HG03469 (cell line): ENCODE data around the gene MPV17.
"Not testable (repeated sequence)": the region's sequence is repeated elsewhere in the genome, so short reads cannot be mapped to it uniquely, and the experiment has no call there.

Experiments used
- ATAC-seq: cut with Tn5 transposase; IDR thresholded peaks from one replicate; pipeline ENCODE4 v1.9.1; 2021; ENCODE audit warnings: mild to moderate bottlenecking, moderate library complexity, moderate number of reproducible peaks; ENCODE audit not compliant: unreplicated experiment

MPV17 gene

DNA sequence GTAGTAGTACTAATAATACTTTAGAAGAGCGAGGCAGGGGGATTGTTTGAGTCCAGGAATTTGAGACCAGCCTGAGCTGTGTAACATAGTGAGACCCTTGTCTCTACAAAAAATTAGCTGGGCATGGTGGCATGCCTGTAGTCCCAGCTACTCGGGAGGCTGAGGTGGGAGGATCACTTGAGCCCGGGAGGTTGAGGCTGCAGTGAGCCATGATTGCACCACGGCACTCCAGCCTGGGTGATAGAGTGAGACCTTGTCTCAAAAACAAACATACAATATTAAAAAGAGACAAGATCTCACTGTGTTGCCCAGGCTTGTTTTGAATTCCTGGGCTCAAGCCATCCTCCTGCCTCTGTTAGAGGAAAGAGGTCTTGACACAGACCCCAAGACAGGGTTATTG lies 22.3 kb downstream of the MPV17 start:
- not testable (repeated sequence) for ATAC-seq

DNA sequence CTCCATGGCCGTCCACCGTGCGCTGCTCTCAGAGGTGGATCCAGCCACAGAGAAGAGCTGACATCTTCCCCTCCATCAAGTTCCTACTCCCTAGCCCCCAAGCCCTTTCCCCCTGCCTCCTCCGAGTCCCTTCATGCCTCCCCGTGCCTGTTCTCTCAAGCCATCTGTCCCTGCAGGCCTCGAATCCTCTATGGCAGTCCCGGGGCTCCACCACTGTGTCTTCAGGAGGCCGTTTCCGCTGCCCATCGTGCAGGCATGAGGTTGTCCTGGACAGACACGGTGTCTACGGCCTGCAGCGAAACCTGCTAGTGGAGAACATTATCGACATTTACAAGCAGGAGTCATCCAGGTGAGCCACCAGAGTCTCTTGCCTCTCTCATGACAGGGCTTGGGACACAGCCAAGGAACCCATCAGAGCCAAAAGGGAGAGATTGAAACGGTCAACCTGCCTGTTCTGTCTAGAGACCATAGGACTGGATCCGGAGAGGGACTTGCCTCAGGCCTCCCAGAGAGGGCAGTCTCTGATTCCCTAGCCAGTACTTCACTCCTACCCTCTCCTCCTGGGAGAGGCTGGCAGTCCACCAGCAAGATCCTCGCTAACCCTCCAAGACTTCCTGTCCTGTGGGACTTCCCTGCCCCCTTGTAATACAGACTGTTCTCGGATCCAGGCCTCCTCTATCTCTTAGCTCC lies 24.4 kb downstream of the MPV17 start:
- no peak for ATAC-seq

DNA sequence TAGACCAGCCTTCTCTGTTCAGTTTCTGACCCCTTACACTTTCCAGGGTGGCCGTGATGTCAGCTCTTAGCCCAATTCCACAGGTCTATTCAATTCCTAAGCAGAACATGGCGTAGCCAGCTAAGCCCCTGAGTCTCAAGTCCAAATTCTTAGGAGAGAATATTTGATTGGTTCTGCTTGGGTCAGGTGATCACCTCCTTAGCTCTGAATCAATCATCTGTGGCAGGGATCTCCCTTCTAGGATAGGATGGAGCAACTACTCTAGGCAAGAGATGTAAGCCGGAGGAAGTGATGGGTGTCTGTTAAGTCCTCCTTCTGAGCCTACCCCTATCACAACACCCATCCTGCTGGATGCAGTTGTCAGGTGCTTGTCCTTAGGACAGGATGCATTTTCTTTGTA lies 25.7 kb downstream of the MPV17 start:
- no peak for ATAC-seq

DNA sequence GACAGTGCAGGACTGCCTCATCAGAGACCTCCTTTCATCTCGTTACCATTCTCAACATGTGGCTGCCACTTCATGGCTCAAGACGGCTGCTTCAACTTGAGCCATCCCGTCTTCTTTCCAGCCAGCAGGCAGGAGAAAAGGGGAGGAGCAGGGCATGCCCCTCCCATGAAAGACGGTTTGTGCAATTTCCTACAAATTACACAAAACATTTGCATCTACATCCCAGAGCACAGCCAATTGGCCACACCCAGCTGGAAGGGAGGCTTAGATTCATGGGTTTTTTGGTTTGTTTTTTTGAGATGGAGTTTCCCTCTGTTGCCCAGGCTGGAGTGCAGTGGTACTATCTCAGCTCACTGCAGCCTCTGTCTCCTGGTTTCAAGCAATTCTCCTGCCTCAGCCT lies 26.4 kb downstream of the MPV17 start:
- ATAC-seq = no peak

GRCh38 chr2:27294928-27295327 lies 28.0 kb downstream of the MPV17 start:
- no peak for ATAC-seq

- ATAC-seq = no peak
These were observed 31.0 kb downstream of the MPV17 start for GRCh38 chr2:27291865-27292264.

- no peak for ATAC-seq
These were observed 32.3 kb downstream of the MPV17 start for GRCh38 chr2:27290549-27290948.

DNA sequence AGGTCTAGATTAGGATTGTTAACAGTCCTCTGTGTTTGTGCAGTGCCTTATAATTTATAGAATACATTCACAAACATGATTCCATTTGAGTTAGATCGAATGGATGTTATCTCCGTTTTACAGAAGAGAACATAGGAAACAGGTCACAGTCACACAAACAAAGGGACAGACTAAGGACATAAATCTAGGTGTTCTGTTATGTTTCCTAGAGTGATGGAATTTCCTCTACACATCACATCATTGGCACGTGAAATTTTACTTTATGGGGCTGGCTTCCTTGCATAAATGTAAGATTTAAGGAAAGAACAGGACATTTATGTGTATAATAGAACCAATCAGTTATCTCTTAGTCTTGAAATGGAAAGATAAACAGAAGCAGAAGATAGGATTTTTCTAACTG lies 34.3 kb downstream of the MPV17 start:
- no peak for ATAC-seq

DNA sequence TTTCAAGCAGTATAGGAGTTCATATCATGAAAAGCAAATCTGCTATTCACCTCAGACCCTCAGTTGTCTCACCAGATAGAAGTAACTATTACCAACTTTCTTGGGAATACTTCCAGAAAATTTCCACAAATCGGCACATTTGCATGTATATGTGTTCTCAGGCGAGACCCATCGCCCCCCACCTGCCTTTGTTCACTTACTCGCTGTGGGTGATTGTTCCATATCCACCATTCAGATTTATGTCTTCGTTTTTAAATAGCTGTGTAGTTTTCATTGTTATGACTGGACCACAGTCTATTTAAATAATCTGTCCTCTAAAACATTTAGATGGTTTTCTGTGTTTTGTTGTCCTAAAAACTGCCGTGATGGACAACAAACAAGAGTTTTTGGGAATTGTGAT lies 37.4 kb downstream of the MPV17 start:
- ATAC-seq = no peak

DNA sequence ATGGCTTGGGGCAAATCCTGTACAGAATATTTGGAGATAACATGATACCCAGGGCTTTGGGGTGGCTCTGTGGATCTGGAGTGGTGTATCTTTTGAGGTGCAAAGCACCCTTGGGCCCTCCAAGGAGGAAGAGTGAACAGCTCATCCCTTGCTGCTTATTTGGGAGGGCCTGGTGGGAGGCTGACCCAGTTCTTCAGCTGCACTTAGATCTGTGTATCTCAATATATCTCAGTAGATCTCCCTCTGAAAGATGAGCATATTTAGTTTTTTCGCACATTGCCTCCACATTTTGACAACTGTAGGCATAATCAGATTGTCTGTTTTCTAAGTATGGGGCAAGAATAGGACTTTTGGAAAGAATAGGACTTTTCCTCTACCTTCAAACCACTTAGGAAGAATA lies 37.9 kb downstream of the MPV17 start:
- no peak for ATAC-seq

GRCh38 chr2:27282892-27283291 lies 40.0 kb downstream of the MPV17 start:
- no peak for ATAC-seq

- no peak for ATAC-seq
These were observed 40.9 kb downstream of the MPV17 start, which contains the start of gene TRIM54 for GRCh38 chr2:27281855-27282559. TRIM54 (plus strand) TSS chr2:27282429; CDS start chr2:27282732, 303 bp downstream.

GRCh38 chr2:27281442-27281841 lies 41.5 kb downstream of the MPV17 start:
- no peak for ATAC-seq

DNA sequence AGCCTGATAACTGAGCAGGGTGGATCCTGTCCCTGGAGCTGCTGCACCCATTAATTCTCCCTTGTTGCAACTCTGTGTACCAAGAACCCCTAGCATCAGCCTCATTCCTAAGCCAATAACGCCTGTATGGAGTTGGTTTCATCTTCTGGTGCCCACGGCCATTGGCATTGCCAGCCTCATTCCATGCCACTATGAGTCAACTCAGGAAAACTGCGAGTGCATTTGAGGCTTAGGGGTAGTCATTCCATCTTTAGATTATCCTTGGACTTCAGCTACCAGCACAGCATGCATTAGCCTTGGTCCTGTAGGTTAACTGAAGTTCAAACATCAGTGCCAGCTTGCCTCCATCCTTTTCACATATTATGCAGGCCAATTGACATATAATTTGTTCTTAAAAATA lies 42.1 kb downstream of the MPV17 start:
- ATAC-seq = no peak

- no peak for ATAC-seq
These were observed 44.9 kb downstream of the MPV17 start for GRCh38 chr2:27278010-27278409.

GRCh38 chr2:27275211-27276150 lies 47.4 kb downstream of the MPV17 start, which contains the start of gene DNAJC5G:
DNAJC5G (plus strand) TSS chr2:27275433; CDS start chr2:27276729, 1,296 bp downstream.
- ATAC-seq = no peak

DNA sequence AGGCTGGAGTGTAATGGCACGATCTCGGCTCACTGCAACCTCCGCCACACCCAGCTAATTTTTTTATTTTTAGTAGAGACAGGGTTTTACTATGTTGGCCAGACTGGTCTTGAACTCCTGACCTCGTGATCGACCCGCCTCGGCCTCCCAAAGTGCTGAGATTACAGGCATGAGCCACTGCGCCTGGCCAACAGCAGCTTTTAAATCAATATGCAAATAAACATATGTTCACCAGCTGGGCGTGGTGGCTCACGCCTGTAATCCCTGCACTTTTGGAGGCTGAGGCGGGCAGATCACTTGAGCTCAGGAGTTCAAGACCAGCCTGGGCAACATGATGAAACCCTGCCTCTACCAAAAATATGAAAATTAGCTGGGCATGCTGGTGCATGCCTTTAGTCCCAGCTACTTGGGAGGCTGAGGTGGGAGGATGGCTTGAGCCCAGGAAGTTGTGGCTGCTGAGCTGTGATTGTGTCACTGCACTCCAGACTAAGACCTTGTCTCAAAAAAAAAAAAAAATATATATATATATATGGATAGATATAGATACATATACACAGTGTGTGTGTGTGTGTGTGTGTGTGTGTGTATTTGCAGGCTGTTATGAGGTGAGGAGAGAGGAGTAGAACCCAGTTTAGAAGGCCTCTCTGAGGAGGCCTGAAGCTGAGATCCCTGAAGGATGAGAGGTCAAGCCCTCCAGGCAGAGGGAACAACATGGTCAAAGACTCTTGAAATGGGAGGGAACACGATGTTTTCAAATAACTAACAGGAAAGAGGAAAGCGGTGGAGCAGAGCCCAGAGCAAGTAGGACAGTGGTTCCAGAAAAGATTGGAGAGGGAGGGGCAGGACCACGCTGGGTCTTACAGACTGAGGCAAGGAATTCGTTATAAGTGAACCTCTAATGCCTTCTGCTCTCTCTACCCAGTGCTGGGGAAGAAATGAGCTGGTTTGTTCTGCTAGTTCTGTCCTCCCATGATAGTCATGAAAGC lies 50.1 kb downstream of the MPV17 start:
- ATAC-seq = not testable (repeated sequence)

DNA sequence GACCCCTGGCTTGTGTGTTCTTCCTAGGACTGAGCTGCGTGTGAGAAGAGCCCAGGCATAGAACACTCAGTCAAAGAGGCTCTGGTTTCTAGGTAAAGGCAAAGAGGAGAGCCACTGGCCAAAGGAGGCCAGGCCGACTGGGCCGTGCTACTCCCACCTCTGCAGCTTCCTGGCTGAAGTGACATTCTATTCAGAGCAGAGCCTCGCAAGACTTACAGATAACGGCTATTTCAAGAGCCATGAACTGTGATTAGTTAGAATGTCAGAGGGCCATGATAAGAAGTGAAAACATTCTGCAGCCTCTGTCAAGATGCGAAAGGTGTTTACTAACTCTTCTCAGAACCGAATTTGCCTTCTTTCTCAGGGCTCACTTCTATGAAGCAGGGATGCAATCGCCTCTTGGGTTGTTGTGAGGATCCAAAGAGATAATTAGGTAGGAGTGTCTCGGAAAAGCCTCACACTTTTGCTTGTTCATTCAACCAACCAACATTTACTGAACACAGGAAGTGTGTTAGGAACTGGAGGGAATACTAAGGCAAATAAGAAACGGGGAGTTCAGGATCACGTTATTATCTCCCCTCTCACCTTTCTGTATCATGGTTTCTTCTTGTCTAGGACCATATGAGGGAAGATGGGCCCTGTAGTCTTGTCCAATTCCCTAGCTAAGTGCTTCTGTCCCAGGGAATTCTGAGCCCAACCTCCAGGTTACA lies 51.1 kb downstream of the MPV17 start:
- ATAC-seq = no peak

- ATAC-seq = no peak
These were observed 52.2 kb downstream of the MPV17 start for GRCh38 chr2:27270670-27271069.
